ENCODE results near the gene OLA1. TPM values are rescaled to one million over a fixed set of nuclear protein-coding genes. Genes with fewer than 3 reads are reported as not detected.
A peak's percentile ranks its signal among the peaks of the same experiment; 100 is the strongest.

OLA1 gene
- polyA plus RNA-seq, 5 donors = 111 to 139 (median 123) TPM

GRCh38 chr2:174070281-174070680 is 178.1 kb downstream of the OLA1 start:
- no peak for DNase-seq

- no peak for DNase-seq
Measured at GRCh38 chr2:174067815-174068214, 180.5 kb downstream of the OLA1 start.

- DNase-seq = no peak
Measured at GRCh38 chr2:174066871-174067270, 181.5 kb downstream of the OLA1 start.

- no peak for DNase-seq
Measured at GRCh38 chr2:174063492-174064092, 184.7 kb downstream of the OLA1 start.

- DNase-seq = no peak
Measured at GRCh38 chr2:174062934-174063333, 185.4 kb downstream of the OLA1 start.

- DNase-seq = no peak
Measured at GRCh38 chr2:174059884-174060244, 188.5 kb downstream of the OLA1 start.

GRCh38 chr2:174059178-174059883 is 189.0 kb downstream of the OLA1 start:
- DNase-seq = no peak

- DNase-seq = no peak
Measured at GRCh38 chr2:174058456-174058855, 189.9 kb downstream of the OLA1 start.

GRCh38 chr2:174058026-174058425 is 190.3 kb downstream of the OLA1 start:
- no peak for DNase-seq

- no peak for DNase-seq
Measured at GRCh38 chr2:174054926-174055325, 193.4 kb downstream of the OLA1 start.

- no peak for DNase-seq
Measured at GRCh38 chr2:174053355-174054151, 194.8 kb downstream of the OLA1 start.

- DNase-seq = no peak
Measured at GRCh38 chr2:174052584-174052976, 195.8 kb downstream of the OLA1 start.

- DNase-seq = peak in 1 of 2 donors; percentile 55
Measured at GRCh38 chr2:174051741-174052583, 196.4 kb downstream of the OLA1 start.

- no peak for DNase-seq
Measured at GRCh38 chr2:174051068-174051467, 197.3 kb downstream of the OLA1 start.

GRCh38 chr2:174049895-174050294 is 198.4 kb downstream of the OLA1 start:
- no peak for DNase-seq

GRCh38 chr2:174048243-174048642 is 200.1 kb downstream of the OLA1 start:
- no peak for DNase-seq

- no peak for DNase-seq
Measured at GRCh38 chr2:174047746-174048145, 200.6 kb downstream of the OLA1 start.

GRCh38 chr2:174046172-174046571 is 202.2 kb downstream of the OLA1 start:
- no peak for DNase-seq

GRCh38 chr2:174044556-174044955 is 203.8 kb downstream of the OLA1 start:
- no peak for DNase-seq

- no peak for DNase-seq
Measured at GRCh38 chr2:174040417-174040701, 208.0 kb downstream of the OLA1 start.

GRCh38 chr2:174039551-174040416 is 208.5 kb downstream of the OLA1 start:
- peak; percentile 84 to 91 for DNase-seq
